ENCODE results near the gene CLEC3B.
"Not testable (repeated sequence)": the region's sequence is repeated elsewhere in the genome, so short reads cannot be mapped to it uniquely, and the experiment has no call there.

The CLEC3B gene

GRCh38 chr3:45026038-45026437 lies at the start of gene CLEC3B:
Gene CLEC3B (plus strand): TSS chr3:45026303. CDS start chr3:45026363, 60 bp downstream.
- no peak for DNase-seq (ENCODE audit: low read depth)

DNA sequence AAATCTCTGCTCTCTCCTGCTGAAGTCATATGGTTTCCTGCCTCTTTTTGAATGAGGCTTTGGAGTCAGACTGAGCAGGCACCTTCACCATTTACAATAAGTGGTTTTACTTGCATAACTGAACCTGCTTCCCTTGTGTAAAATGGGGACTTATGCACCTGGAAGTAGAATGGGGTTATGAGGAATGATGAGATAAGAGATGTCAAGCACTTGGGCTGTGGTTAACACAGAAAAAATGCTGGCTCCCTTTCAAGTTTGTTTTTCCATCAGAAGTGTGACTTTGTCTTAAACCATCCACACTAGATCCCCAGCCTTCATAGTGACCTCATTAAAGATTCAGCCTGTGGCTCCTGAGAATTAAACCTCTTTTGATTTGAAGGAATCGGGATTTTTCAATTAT lies 44.9 kb upstream of the CLEC3B start:
- DNase-seq (ENCODE audit: low read depth), result no peak

DNA sequence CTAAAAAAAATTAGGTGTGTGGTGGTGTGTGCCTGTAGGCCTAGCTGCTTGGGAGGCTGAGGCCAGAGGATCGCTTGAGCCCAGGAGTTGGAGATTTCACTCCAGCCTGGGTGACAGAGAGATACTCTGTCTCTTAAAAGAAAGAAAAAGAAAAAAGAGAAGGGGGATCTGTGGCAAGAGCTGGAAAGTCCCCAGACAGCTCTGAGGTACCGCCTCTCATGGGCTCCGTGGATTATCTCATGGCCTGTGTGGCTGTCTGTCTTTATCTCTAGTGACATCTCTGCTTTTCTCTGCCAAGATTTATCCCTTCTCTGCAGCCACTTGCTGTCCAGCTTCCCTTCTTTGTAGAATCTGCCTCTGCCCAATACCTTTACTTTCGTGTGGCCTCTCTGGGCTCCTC lies 44.4 kb upstream of the CLEC3B start:
- DNase-seq (ENCODE audit: low read depth), result no peak

- DNase-seq (ENCODE audit: low read depth), result no peak
These were observed 43.3 kb upstream of the CLEC3B start for GRCh38 chr3:44982817-44983216.

GRCh38 chr3:44983484-44983941 lies 42.6 kb upstream of the CLEC3B start:
- DNase-seq (ENCODE audit: low read depth), result no peak

GRCh38 chr3:44984335-44984734 lies 41.8 kb upstream of the CLEC3B start:
- no peak for DNase-seq (ENCODE audit: low read depth)

- not testable (repeated sequence) for DNase-seq (ENCODE audit: low read depth)
These were observed 39.8 kb upstream of the CLEC3B start for GRCh38 chr3:44986330-44986729.

DNA sequence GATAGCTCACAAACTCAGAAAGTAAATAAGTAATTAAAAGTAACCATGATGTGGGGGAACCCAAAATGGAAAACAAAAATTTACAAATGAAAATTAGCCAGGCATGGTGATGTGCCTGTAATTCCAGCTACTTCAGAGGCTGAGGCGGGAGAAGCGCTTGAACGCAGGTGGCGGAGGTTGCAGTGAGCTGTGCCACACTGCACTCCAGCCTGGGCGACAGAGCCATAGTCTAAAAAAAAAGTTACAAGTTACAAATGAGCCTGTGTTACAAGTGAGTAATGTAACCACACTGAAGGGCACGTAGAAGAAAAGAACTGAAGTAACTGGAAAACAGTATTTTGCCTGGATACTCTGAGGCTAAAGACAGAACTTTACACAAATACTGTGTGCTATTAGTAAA lies 38.8 kb upstream of the CLEC3B start:
- DNase-seq (ENCODE audit: low read depth), result no peak

- DNase-seq (ENCODE audit: low read depth), result no peak
These were observed 38.0 kb upstream of the CLEC3B start for GRCh38 chr3:44988073-44988472.

GRCh38 chr3:44989141-44989540 lies 37.0 kb upstream of the CLEC3B start:
- DNase-seq (ENCODE audit: low read depth), result no peak

DNA sequence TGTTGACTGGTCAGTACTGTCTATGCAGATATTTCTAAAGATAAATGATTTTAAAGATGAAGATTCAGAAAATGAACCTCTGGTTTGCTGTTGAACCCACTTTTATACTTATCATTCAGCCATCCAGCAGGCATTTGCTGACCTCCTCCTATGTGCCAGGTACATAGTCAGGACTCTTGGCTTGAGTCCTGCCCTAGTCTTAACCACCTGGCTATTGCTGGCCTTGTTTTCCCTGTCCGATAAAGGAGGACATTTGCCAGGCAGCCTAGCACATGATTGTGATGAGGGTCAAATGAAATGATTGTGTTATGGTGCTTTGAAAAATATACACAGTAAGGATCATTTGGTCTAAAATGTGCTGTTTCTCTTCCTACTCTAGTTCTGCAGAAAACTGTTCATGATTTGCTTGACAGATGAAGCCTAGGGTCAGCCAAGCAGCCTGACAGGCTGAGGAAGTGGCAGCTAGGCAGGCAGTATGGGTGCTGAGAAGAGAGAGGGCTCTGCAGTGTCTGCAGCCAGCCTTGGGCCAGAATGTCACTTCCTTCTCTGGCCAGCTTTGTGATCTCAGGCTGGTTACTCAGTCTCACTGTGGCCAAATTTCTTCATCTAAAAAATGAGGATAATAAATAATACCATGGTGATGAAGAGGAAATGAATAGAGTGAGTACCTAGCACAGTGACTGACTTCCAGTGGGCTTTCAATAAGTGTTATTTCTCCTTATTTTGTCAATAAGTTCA lies 36.3 kb upstream of the CLEC3B start:
- no peak for DNase-seq (ENCODE audit: low read depth)

GRCh38 chr3:44991326-44991725 lies 34.8 kb upstream of the CLEC3B start:
- no peak for DNase-seq (ENCODE audit: low read depth)

DNA sequence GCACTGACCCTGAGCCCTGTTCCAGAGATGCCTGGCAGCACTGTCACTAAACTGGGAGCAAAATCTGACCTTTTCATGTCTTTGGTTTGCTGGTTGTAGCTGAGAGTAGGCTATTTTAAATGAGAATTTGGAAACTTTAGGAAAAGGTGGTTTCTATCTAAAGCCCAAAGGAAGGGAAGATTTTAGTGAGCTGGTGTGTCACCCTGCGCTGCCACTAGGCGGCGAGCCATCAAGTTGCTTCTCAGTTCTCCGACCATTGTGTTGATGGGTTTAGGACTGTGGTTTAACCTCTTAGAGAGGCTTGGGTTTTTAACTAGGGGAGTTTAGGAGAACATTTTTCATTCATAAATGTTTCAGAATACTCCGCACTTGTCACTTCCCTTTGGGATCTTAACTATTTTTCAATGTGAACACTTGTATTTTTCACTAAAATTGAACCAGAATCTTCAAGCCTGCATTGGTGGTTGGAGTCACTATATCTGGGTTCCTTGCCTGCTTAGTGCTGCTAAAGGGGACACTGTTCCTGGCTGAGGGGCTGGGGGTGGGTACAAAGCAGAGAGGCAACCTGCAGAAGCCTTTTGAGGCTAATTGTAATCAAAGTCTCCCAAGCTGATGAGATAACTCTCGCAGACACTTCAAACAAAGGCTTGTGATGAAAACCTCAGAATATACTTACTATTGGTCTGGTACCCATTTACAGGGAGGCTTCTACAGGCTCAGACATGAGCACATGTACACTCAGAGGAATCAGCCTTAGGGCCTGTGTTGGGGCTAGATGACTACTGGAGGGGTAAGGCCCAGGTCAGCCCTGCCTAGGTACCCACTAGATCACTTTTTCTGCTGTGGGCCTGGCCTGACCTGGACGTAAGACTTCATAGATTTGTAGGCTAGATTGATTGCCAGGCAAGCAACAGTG lies 33.3 kb upstream of the CLEC3B start:
- DNase-seq (ENCODE audit: low read depth), result no peak

- DNase-seq (ENCODE audit: low read depth), result no peak
These were observed 32.5 kb upstream of the CLEC3B start for GRCh38 chr3:44993471-44994205.

- no peak for DNase-seq (ENCODE audit: low read depth)
These were observed 30.8 kb upstream of the CLEC3B start for GRCh38 chr3:44995142-44995770.

GRCh38 chr3:44996556-44996969 lies 29.5 kb upstream of the CLEC3B start:
- DNase-seq (ENCODE audit: low read depth), result no peak

GRCh38 chr3:44999782-45000181 lies 26.3 kb upstream of the CLEC3B start:
- no peak for DNase-seq (ENCODE audit: low read depth)

DNA sequence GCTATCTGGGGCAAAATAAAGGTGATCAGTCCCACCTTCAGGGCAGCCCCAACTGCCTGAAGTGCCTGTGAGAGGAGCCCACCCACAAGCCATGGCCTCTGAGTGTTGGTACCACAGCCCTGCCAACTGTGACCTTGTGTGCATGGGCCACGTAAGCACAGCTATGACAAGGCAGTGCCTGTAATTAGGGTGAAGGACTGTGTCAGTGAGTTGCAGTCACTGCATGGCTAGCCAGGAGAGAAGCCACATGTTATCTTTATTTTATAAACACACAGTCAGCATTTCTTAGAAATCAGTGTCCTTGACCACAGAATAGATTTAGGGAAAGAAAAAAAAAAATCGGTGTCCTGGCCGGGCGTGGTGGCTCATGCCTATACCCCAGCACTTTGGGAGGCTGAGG lies 25.3 kb upstream of the CLEC3B start:
- DNase-seq (ENCODE audit: low read depth), result no peak

- no peak for DNase-seq (ENCODE audit: low read depth)
These were observed 24.4 kb upstream of the CLEC3B start for GRCh38 chr3:45001738-45002137.

GRCh38 chr3:45002139-45002660 lies 23.9 kb upstream of the CLEC3B start:
- no peak for DNase-seq (ENCODE audit: low read depth)

DNA sequence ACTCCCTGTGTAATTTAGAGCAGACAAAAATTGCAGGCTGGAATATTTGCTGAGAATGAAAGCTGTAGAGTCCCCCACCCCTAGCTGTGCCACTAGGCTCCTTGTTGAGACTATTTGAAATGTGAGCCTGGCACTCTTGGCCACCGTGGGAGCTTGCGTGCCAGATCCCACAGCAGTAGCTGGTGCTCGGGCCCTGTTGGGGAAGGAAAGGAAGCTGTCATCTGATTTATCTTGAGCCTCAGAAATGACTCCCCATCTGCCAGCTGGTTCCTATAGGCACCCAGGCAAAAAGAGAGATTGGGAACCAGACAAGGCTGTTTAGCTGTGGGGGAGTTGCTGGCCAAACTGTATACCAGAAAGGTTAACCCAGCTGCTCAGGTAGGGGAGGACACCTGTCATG lies 23.4 kb upstream of the CLEC3B start:
- no peak for DNase-seq (ENCODE audit: low read depth)

- DNase-seq (ENCODE audit: low read depth), result no peak
These were observed 22.7 kb upstream of the CLEC3B start for GRCh38 chr3:45003406-45003805.
